ENCODE results near the gene NUDT3.
"Not testable (repeated sequence)": the region's sequence is repeated elsewhere in the genome, so short reads cannot be mapped to it uniquely, and the experiment has no call there.

NUDT3 gene

DNA sequence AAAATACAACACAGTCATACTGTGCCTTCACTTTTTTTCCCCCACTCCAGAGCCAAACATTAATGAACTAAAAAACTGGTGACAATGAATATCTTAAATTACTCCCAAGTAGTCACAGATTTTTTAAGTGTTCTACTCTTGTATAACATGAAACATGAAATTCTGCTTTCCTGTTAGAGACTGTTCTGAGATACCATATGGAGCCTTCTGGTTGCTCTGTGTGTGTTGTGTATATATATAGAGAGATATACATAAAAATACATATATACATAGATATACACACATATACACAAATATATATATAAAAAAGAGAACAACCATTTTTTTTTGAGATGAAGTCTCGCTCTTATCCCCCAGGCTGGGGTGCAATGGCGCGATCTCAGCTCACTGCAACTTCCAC lies 63.5 kb downstream of the NUDT3 start:
- Histone ChIP-seq H3K9me3 (ENCODE audit: insufficient read depth, low read length) (no peaks in the 10 kb centered on the region), H3K9ac (ENCODE audit: low read length) (no peak overlapping the region), H3K27ac (ENCODE audit: low read length) (no peak overlapping the region), H4K20me1 (ENCODE audit: insufficient read depth, low read length) (peaks cover 9% of the 10 kb centered on the region), H3K27me3 (ENCODE audit: low read depth, low read length) (no peaks in the 10 kb centered on the region), H3K4me3 (ENCODE audit: low read length) (no peak overlapping the region), H3K4me1 (ENCODE audit: low read length) (peaks cover 20% of the 10 kb centered on the region), H3K4me2 (ENCODE audit: low read length) (no peak overlapping the region), H2AFZ (ENCODE audit: low read depth, low read length) (no peak overlapping the region), H3K79me2 (ENCODE audit: low read length) (no peaks in the 10 kb centered on the region), H3K36me3 (replicated peaks; ENCODE audit: low read depth, low read length) (no peaks in the 10 kb centered on the region)
- TF ChIP-seq, protein P1, sequence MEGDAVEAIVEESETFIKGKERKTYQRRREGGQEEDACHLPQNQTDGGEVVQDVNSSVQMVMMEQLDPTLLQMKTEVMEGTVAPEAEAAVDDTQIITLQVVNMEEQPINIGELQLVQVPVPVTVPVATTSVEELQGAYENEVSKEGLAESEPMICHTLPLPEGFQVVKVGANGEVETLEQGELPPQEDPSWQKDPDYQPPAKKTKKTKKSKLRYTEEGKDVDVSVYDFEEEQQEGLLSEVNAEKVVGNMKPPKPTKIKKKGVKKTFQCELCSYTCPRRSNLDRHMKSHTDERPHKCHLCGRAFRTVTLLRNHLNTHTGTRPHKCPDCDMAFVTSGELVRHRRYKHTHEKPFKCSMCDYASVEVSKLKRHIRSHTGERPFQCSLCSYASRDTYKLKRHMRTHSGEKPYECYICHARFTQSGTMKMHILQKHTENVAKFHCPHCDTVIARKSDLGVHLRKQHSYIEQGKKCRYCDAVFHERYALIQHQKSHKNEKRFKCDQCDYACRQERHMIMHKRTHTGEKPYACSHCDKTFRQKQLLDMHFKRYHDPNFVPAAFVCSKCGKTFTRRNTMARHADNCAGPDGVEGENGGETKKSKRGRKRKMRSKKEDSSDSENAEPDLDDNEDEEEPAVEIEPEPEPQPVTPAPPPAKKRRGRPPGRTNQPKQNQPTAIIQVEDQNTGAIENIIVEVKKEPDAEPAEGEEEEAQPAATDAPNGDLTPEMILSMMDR (IDR thresholded peaks at IDR 0.05; ENCODE audit: low read depth, low read length): no peak
- no peak for TF ChIP-seq EZH2phosphoT487 (IDR thresholded peaks at IDR 0.05; ENCODE audit: low read depth)

- not testable (repeated sequence) for H3K4me3 ChIP-seq (ENCODE audit: low read length); H2AFZ ChIP-seq (ENCODE audit: low read depth, low read length); H3K27ac ChIP-seq (ENCODE audit: low read length); H3K4me1 ChIP-seq (ENCODE audit: low read length); H3K9me3 ChIP-seq (ENCODE audit: insufficient read depth, low read length); H3K9ac ChIP-seq (ENCODE audit: low read length); H3K27me3 ChIP-seq (ENCODE audit: low read depth, low read length); H4K20me1 ChIP-seq (ENCODE audit: insufficient read depth, low read length); H3K79me2 ChIP-seq (ENCODE audit: low read length); H3K36me3 ChIP-seq (replicated peaks; ENCODE audit: low read depth, low read length); H3K4me2 ChIP-seq (ENCODE audit: low read length)
These were observed 64.9 kb downstream of the NUDT3 start for GRCh38 chr6:34327313-34328205.

DNA sequence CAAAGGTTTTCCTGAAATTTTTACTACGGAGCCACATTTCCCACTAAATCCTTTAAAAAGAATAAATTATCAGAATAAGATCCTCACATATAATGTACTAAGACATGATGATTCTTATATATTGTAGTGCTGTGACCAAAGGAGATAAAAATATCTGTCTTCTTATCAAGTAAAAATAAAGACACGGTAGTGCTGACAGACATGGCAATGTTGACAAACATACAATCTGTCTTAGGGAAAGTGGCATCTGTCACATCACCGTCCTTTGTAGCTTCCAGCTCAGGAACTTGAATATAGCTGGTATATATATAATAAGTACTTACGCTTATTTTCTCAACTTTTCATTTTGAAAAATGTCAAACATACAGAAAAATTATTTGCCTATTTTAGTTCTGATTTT lies 66.8 kb downstream of the NUDT3 start:
- H3K9ac ChIP-seq (ENCODE audit: low read length): no peak overlapping the region
- no peak overlapping the region for H3K27ac ChIP-seq (ENCODE audit: low read length)
- TF ChIP-seq, protein P1 (IDR thresholded peaks at IDR 0.05; ENCODE audit: low read depth, low read length): no peak
- TF ChIP-seq EZH2phosphoT487 (IDR thresholded peaks at IDR 0.05; ENCODE audit: low read depth): no peak
- no peaks in the 10 kb centered on the region for H4K20me1 ChIP-seq (ENCODE audit: insufficient read depth, low read length)
- H2AFZ ChIP-seq (ENCODE audit: low read depth, low read length): no peak overlapping the region
- H3K9me3 ChIP-seq (ENCODE audit: insufficient read depth, low read length): no peaks in the 10 kb centered on the region
- H3K4me1 ChIP-seq (ENCODE audit: low read length): no peaks in the 10 kb centered on the region
- no peak overlapping the region for H3K4me3 ChIP-seq (ENCODE audit: low read length)
- H3K4me2 ChIP-seq (ENCODE audit: low read length): no peak overlapping the region
- no peaks in the 10 kb centered on the region for H3K79me2 ChIP-seq (ENCODE audit: low read length)
- no peaks in the 10 kb centered on the region for H3K27me3 ChIP-seq (ENCODE audit: low read depth, low read length)
- H3K36me3 ChIP-seq (replicated peaks; ENCODE audit: low read depth, low read length): no peaks in the 10 kb centered on the region

GRCh38 chr6:34324738-34325444 lies 67.6 kb downstream of the NUDT3 start:
- Histone ChIP-seq H3K36me3 (replicated peaks; ENCODE audit: low read depth, low read length) (no peaks in the 10 kb centered on the region), H3K9ac (ENCODE audit: low read length) (no peak overlapping the region)

DNA sequence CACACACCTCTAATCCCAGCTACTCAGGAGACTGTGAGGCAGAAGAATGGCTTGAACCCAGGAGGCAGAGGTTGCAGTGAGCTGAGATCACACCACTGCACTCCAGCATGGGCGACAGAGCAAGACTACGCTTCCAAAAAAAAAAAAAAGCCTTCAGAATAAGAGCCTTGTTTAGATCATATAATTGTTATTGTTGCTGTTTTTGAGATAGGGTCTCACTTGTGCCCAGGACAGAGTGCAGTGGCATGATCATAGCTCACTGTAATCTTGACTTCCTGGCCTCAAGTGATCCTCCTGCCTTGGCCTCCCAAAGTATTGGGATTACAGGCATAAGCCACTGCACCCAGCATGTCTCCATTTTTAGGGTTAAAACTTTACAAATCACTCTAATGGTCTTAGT lies 68.2 kb downstream of the NUDT3 start:
- H3K79me2 ChIP-seq (ENCODE audit: low read length); H3K36me3 ChIP-seq (replicated peaks; ENCODE audit: low read depth, low read length); H4K20me1 ChIP-seq (ENCODE audit: insufficient read depth, low read length); H3K27me3 ChIP-seq (ENCODE audit: low read depth, low read length); H3K9ac ChIP-seq (ENCODE audit: low read length); H3K4me3 ChIP-seq (ENCODE audit: low read length); H3K4me2 ChIP-seq (ENCODE audit: low read length); H2AFZ ChIP-seq (ENCODE audit: low read depth, low read length); H3K9me3 ChIP-seq (ENCODE audit: insufficient read depth, low read length); H3K4me1 ChIP-seq (ENCODE audit: low read length); H3K27ac ChIP-seq (ENCODE audit: low read length): not testable (repeated sequence)

More at GRCh38 chr6:34324738-34325444, 67.6 kb downstream of the NUDT3 start:
- no peaks in the 10 kb centered on the region for H3K9me3 ChIP-seq (ENCODE audit: insufficient read depth, low read length)
- no peaks in the 10 kb centered on the region for H3K27me3 ChIP-seq (ENCODE audit: low read depth, low read length)
- H2AFZ ChIP-seq (ENCODE audit: low read depth, low read length): no peak overlapping the region
- H3K79me2 ChIP-seq (ENCODE audit: low read length): no peaks in the 10 kb centered on the region
- TF ChIP-seq, protein P1 (IDR thresholded peaks at IDR 0.05; ENCODE audit: low read depth, low read length): no peak
- TF ChIP-seq EZH2phosphoT487 (IDR thresholded peaks at IDR 0.05; ENCODE audit: low read depth): no peak
- H4K20me1 ChIP-seq (ENCODE audit: insufficient read depth, low read length): no peaks in the 10 kb centered on the region
- H3K4me1 ChIP-seq (ENCODE audit: low read length): no peaks in the 10 kb centered on the region
- H3K4me3 ChIP-seq (ENCODE audit: low read length): no peak overlapping the region
- H3K27ac ChIP-seq (ENCODE audit: low read length): no peak overlapping the region
- H3K4me2 ChIP-seq (ENCODE audit: low read length): no peak overlapping the region

Data from OCI-LY3 (cell line).